HG03457 (cell line): ENCODE results near the gene DDX47.
"Not testable (repeated sequence)": the region's sequence is repeated elsewhere in the genome, so short reads cannot be mapped to it uniquely, and the experiment has no call there.

Source experiments
- ATAC-seq: cut with Tn5 transposase; IDR thresholded peaks from one replicate; pipeline ENCODE4 v1.9.1; 2021; ENCODE audit warnings: moderate number of reproducible peaks; ENCODE audit not compliant: unreplicated experiment

Gene DDX47

DNA sequence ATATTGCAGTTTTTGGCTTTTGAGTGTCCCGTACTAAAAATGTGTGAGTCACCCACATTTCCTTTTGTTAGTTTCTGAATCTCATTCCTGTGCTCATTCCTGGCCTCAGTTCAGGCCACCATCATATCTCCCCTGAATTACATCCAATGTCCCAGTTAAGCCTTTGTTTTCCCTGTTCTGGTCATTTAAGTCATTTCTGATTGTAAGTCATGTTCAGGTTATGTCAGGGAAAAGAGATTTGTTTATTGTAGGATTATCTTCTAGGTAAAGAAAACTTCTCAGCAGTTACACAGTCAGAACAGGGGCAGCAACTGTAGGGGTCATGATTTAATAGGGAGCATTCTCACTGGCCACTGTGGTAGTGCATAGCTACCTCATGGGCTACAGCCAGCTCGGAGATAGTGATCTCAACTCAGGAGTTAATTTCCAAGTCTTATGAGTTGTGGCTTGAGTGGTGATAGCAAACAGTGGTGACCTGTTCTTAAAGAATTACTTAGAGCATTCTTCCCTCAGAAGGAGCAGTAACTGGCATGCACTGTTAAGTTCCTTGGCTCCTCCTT is 6.7 kb downstream of the DDX47 start:
- no peak for ATAC-seq

DNA sequence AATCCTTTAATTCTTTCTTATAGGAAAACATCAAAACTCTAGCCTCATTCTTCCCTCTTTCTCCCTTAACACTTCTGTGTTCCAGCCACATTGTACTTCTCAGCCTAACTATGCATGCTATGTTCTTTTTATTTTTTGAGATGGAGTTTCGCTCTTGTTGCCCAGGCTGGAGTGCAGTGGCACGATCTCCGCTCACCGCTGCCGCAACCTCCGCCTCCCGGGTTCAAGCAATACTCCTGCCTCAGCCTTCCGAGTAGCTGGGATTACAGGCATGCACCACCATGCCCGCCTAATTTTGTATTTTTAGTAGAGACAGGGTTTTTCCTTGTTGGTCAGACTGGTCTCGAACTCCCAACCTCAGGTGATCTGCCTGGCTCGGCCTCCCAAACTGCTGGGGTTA is 7.2 kb downstream of the DDX47 start:
- ATAC-seq = not testable (repeated sequence)

DNA sequence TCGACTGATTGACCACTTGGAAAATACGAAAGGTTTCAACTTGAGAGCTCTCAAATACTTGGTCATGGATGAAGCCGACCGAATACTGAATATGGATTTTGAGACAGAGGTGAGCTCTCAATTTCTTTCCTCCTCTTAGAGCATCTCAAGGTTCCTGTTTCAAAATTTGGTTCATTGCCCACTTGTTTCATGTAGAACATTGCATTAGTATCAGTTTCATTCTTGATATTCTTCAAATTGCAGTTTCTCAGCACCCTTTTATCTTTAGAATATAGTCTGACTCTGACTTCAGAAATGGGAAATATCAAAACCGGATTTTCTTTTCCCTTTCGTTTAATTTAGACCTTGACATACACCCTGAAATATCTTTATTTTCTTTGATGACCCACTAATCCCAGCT is 8.8 kb downstream of the DDX47 start:
- ATAC-seq = no peak

DNA sequence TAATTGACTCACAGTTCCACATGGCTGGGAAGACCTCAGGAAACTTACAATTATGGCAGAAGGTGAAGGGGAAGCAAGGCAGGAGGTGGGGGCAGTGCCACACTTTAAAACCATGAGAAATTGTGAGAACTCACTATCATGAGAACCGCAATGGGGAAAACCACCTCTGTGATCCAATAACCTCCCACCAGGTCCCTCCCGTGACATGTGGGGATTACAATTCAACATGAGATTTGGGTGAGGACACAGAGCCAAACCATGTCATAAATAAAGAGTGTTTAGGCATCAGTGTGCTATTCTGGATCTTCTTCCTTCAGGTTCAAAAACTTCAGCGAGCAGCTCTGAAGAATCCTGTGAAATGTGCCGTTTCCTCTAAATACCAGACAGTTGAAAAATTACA is 9.7 kb downstream of the DDX47 start:
- no peak for ATAC-seq

DNA sequence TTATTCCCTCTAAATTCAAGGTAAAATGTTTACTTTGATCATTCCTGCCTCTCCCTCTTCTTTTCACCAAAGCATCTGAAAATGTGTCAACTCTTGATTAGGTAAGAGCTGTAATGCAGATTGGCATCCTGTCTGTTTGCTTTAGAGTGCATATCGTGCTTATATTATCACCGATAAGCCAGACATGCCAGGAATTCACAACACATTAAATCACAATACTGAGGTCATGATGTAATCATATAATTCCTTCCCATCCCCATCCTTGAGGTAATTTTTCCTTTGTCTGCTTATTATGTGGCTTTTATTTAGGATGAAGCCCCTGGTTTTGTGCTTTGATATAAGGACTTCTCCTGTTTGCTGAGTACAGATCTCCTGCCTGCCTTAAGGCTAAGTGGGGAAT is 10.2 kb downstream of the DDX47 start:
- no peak for ATAC-seq

DNA sequence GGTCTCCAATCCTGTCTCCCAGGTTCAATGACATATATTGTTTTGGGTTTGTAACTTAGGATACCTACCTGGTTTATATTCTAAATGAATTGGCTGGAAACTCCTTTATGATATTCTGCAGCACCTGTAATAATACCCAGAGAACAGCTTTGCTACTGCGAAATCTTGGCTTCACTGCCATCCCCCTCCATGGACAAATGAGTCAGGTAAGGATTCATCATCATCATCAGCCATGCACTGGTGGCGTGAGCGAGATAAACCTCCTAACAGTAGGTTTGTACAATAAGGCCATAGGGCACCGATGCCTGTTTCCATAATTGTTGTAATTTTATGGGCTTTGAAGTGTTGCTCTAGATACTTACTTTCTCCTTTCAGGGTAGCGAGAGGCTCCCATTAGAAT is 10.7 kb downstream of the DDX47 start:
- no peak for ATAC-seq

DNA sequence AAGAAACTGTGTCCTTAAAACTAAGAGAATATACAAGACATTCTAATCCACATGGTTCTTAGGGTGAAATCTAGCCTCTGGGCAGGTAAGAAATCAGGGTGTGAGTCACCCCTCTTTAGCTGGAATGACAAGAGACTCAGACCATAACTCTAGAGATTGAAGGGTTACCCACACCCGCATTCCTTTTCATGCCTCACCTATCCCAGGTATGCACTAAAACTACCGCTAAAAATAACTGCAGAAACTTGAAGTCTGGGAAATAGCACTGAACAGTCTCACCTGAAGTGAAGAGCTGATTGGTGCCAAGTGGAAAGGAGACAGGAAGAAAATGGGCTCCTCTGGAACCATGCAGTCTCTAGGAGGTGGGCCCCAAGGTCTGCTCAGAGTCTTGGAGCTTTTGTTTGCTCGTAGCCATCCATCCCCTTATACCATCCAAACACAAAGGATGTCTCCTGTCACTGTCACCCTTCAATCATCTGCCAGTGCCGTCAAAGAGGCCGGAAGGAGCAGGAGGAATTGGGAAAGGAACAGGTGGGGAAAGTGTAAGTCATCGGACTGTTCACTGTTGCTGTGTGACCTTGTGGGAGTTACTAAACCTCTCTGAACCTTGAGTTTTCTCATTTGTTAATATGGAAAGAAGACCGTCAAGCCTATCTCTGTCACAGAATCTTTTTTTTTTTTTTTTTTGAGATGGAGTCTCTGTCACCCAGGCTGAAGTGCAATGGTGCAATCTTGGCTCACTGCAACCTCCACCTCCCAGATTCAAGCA is 22.4 kb downstream of the DDX47 start:
- ATAC-seq = no peak

DNA sequence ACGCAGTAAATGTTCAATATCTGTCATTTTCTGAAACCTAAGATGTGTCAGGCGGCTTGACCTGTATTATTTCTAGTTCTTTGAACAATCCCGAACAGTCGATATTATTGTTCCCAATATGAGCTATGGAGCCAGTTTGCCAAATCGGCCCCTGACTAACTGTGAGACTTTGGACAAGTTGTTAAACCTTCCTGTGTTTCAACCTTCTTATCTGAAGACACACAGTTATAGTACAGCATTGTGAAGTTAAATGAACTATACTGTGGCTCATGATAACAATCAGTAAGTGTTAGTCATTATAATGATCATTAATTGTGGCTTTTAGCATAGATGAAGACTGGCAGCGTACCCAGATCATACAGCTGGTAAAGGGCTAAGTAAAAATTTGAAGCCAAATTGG is 23.4 kb downstream of the DDX47 start:
- no peak for ATAC-seq

DNA sequence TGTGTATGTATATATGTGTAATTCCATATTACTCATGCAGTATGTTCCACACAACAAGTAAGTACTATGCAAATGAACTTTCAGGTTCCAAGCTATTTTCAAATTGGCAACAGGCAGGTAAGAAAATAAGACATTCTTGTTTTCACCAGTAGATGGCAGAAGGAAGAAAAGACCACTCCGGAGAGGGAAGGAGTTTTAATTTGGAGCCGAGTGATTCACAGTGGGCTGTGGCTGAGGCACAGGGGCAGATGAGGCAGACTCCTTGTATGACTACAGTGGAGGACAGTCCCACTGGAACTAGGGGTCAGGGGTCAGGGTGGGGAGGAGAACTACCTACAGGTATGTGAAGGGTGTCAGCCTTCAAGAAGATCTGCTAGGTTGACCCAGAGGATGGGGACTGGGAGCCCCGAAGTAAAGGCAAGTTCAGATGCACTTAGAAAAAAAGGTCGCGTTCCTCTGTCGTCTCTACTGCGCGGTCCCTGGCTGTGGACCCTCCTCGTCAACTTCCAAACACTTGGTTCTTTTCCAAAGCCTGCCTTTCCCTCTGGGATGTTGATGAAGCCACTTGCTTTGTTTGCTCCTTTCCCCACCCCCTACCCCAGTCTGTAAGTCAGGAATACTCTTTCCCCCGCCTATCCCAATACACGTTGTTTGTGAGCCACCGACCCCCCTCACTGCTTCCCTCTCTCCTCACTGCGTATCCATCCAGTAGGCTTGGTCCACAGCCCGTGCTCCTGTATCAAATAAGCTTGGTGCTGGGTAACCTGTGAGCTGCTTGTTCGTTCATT is 24.1 kb downstream of the DDX47 start:
- ATAC-seq = no peak

DNA sequence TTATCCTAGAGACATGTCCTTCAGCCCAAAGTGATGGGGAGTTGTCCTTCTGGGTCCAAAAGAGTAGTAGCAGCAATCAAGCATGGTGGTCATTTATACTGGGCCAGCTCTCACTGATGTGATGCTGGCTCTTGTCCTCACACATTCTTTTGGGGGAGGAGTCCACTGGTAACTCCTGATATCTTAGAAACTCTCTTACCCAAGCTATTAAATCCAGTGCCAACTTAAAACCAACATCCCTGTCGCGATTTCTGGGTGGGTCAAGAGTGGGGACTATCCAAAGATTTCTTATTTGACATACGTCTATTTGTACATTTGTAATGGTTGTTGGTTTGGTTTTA is 24.6 kb downstream of the DDX47 start:
- ATAC-seq = no peak

DNA sequence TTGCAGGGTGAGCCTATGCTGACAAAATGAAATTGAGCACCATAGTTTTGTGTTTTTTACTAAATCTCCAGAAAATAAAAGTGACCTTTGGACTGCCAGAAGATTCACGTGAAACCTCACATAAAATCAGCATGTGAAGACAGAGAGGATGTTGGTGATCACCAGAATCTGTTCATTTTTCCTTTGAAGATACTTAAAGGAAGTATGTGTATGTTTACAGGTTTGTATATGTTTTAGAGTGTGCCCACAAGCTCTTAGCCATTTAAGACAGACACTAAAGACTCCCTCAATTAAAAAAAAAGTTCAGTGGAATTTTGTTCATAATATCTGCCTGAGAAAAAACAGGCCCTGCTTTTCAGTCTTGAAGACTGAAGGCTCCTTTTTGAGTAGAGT is 25.9 kb downstream of the DDX47 start:
- no peak for ATAC-seq

DNA sequence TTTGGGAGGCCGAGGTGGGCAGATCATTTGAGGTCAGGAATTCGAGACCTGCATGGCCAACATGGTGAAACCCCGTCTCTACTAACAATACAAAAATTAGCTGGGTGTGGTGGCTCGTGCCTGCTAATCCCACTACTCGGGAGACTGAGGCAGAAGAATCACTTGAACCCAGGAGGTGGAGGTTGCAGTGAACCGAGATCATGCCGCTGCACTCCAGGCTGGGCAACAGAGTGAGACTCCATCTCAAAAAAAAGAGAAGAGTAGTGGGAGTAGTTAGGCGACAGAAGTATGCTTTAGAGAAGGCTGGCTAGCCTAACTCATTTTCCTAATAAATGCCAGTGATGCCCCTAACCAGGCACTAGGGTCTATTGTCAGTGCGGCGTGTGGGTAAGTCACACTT is 26.3 kb downstream of the DDX47 start:
- not testable (repeated sequence) for ATAC-seq

DNA sequence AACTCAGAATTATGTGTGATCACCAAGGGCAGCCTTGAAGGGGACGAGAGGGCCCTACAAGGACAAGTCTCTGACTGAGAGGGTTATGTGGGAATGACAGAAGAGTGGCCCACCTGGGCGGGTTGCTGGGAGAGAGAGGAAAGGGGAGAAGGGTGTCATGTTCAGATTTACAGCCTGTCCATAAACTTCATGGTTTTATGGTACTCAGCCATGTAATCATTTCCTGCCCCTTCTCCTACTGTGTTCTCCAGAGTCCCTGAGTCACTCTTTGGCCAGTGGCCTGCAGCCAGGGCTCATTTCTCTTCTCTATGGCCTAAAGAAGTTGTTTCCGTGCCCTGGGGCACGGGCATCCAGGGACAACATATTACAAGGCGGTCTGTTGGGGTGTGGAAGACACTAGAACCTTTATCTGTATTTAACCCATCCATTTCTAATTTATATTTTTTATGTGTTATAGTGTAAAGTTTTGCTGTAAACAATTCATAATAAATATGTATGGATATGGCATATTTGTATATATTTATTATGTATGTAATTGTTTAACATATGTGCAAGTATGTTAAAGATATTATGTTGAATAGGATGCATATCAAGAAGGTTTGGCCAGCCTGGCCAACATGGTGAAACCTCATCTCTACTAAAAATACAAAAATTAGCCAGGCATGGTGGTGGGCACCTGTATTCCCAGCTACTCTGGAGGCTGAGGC is 26.9 kb downstream of the DDX47 start:
- ATAC-seq = no peak

DNA sequence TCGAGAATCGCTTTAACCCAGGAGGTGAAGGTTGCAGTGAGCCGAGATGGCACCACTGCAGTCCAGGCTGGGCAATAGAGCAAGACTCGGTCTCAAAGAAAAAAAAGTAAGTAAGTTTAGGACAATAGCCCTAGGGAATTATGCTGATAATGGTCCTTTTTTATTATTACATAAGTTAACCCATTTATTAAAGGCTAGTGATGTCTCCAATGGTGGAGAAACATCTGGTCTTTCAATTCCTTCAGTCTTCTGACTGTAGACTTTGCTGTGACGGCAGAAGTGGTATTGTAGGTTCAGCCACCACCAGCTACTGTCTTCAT is 27.4 kb downstream of the DDX47 start:
- no peak for ATAC-seq

DNA sequence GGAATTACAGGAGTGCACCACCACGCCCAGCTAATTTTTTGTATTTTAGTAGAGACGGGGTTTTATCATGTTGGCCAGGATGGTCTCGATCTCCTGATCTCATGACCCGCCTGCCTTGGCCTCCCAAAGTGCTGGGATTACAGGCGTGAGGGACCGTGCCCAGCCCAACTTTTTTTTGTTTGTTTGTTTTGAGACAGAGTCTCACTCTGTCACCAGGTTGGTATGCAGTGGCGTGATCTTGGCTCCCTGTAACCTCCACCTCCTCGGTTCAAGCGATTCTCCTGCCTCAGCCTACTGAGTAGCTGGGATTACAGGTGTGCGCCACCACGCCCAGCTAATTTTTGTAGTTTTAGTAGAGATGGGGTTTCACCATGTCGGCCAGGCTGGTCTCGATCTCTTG is 28.3 kb downstream of the DDX47 start:
- not testable (repeated sequence) for ATAC-seq

DNA sequence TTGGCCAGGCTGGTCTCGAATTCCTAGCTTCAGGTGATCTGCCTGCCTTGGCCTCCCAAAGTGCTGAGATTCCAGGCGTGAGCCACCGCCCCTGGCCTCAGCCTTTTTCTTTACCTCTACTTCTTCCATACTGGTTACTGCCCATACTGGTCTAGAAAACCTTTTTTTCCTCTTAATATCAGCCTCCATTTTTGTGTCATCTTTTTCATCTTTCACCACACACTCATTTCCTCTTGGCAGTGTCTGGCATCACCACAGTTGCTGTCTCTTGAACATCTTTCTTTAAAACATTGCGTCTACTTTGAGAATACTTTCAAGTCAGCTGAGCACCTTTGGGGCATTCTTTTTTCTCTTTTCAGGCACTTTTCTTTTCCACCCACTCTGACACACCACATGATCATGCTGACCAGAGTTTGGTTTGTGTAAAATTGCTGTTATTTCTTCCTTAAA is 32.7 kb downstream of the DDX47 start:
- no peak for ATAC-seq

DNA sequence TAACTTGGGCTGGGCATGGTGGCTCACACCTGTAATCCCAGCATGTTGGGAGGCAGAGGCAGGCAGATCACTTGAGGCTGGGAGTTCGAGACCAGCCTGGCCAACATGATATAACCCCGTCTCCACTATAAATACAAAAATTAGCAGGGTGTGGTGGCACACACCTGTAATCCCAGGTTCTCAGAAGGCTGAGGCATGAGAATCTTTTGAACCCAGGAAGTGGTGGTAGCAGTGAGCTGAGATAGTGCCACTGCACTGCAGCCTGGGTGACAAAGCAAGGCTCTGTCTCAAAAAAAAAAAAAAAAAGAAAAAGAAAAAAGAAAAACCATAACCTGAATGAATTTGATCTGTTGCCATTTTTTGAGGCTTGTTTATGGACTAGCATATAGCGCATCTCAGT is 33.6 kb downstream of the DDX47 start:
- ATAC-seq = not testable (repeated sequence)

DNA sequence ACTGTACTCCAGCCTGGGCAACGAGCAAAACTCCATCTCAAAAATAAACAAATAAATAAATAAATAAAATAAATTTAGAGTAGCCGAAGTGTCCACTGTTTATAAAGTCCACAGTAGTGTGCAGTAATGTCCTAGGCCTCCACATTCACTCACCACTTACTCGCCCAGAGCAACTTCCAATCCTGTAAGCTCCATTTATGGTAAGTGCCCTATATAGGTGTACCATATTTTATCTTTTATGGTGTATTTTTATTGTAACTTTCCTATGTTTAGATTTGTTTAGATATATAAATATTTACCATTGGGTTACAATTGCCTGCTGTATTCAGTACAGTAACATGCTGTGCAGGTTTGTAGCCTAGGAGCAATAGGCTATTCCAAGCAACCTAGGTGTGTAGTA is 40.3 kb downstream of the DDX47 start:
- ATAC-seq = no peak

DNA sequence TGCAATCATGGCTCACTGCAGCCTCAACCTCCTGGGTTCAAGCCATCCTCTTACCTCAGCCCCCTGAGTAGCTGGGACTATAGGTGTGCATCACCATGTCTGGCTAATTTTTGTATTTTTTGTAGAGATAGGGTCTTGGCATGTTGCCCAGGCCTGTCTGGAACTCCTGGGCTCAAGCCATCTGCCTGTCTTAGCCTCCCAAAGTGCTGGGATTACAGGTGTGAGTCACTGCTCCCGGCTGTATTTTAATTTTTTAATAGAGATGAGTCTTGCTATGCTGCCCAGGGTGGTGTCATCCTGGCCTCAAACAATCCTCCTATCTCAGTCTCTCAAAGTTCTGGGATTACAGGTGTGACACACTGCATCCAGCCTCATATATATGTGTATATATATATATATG is 46.5 kb downstream of the DDX47 start:
- ATAC-seq = no peak

DNA sequence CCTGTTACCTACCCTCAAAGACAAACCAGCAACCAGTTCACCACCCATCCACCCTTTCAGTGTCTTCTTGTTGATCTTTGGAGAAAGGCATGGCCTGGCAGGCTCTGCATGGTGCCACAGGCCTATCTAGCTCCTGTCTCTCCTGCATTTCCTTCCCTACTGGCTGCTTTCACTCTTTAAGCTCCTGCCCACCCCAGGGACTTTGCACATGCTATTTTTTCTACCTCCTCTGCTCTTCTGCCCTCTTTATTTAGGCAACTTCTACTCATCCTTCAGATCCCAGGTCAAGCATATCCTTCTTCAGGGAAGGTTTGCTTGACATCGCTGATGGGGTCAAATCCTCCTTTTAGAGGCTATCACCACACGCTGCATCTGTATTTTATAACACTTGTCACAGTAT is 51.1 kb downstream of the DDX47 start:
- ATAC-seq = no peak

DNA sequence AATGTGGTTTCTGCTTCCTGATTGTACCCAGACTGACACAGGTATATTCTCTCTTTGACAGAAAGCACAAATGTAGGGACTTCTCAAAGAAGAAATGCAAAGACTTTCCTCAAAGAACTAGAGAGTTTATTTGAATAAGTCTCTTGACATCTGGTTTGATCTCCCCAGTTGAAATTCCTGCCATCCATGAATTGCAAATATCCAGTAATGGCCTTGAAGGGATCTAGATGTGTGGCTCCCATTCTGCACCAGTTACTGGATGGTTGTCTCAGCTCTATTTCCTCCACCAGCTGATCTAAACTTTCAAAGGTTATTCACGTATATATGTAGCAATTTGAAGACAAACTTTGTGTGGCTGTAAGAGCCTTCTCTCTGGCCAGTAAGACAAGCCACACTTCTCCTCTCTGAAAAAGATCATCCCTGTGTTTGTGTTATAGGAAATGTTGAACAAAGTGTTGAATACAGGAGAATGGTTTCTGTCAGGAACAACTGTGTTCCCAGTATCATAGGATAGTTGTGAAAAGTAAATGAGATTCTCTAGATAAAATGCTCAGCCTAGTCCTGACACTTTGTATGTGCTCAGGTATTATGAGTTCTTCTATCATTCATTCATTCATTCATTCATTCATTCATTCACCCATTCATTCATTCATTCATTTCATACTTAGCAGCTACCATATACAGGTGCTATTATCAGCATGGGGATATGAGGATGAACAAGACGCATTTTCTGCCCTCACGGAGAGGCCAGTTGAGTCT is 55.5 kb downstream of the DDX47 start:
- no peak for ATAC-seq
